Tibial nerve (tissue), 4 donors: ENCODE data around the gene WDR1. TPM values are rescaled to one million over a fixed set of nuclear protein-coding genes. Genes with fewer than 3 reads are reported as not detected.
A peak's percentile ranks its signal among the peaks of the same experiment; 100 is the strongest.

Source experiments
- DNase-seq, 2 donors: peaks; one replicate each; pipeline ENCODE4 v3.0.0-alpha.2; 2019; ENCODE audit warnings: low spot score in 2 of 2
- H3K27ac ChIP-seq, 4 donors: fragments of 200-600 bp; sonication (generic) in 3 of 4; one replicate each; pipeline ENCODE4 v1.5.1; 2017 to 2019; ENCODE audit warnings: mild to moderate bottlenecking in 1 of 4
- H3K27me3 ChIP-seq, 2 donors: fragments of 200-600 bp; sonication (generic) in 1 of 2; one replicate each; pipeline versions ENCODE4 v1.5.1 to v1.6.0; 2017 to 2019
- H3K36me3 ChIP-seq, 3 donors: fragments of 200-600 bp; sonication (generic); one replicate each; pipeline ENCODE4 v1.5.1; 2018 to 2019
- H3K4me1 ChIP-seq, 4 donors: fragments of 200-600 bp; sonication (generic) in 3 of 4; one replicate each; pipeline ENCODE4 v1.5.1; 2017 to 2019
- H3K4me3 ChIP-seq, 4 donors: fragments of 200-600 bp; sonication (generic) in 3 of 4; one replicate each; pipeline ENCODE4 v1.5.1; 2017 to 2019; ENCODE audit warnings: mild to moderate bottlenecking in 1 of 4, moderate library complexity in 1 of 4
- H3K9me3 ChIP-seq, 4 donors: fragments of 200-600 bp; sonication (generic) in 3 of 4; one replicate each; pipeline ENCODE4 v1.5.1; 2017 to 2019
- EP300 ChIP-seq, 2 donors: sonication (generic); formaldehyde crosslinking; IDR thresholded peaks; one replicate each; pipeline ENCODE4 v1.6.1; 2017; ENCODE audit warnings: antibody characterized with exemption in 2 of 2, mild to moderate bottlenecking in 1 of 2
- POLR2A ChIP-seq, 2 donors: fragments of 450-650 bp; IDR thresholded peaks; one replicate each; pipeline ENCODE4 v1.6.1; 2017; ENCODE audit warnings: antibody characterized with exemption in 2 of 2, mild to moderate bottlenecking in 2 of 2, moderate library complexity in 2 of 2
- WGBS, 2 donors: methylation state at CpG; one replicate each; pipeline ENCODE4 v1.1.5; 2018; 5-methylcytosine and 5-hydroxymethylcytosine counted together
- total RNA-seq, 4 donors: library from RNA; depleted of rRNA; stranded (reverse); fragments of >200 nt; gene quantifications; one replicate each; pipeline ENCODE4 v1.1.0, GENCODE V29; 2016
- TF ChIP-seq, protein P1 (sequence below), 5 experiments: fragments of 200-600 bp in 3 of 5; fragments of 450-650 bp in 2 of 5; sonication (generic) in 3 of 5; IDR thresholded peaks; one replicate each; pipeline ENCODE4 v1.5.1; 2016 to 2019; ENCODE audit warnings: antibody characterized with exemption in 5 of 5, mild to moderate bottlenecking in 3 of 5, moderate library complexity in 2 of 5

The WDR1 gene
- total RNA-seq, 4 donors from 2014 or later, result 142 to 204 (median 148) TPM

GRCh38 chr4:10074076-10074766 is 42.4 kb downstream of the WDR1 start:
- TF ChIP-seq, protein P1, sequence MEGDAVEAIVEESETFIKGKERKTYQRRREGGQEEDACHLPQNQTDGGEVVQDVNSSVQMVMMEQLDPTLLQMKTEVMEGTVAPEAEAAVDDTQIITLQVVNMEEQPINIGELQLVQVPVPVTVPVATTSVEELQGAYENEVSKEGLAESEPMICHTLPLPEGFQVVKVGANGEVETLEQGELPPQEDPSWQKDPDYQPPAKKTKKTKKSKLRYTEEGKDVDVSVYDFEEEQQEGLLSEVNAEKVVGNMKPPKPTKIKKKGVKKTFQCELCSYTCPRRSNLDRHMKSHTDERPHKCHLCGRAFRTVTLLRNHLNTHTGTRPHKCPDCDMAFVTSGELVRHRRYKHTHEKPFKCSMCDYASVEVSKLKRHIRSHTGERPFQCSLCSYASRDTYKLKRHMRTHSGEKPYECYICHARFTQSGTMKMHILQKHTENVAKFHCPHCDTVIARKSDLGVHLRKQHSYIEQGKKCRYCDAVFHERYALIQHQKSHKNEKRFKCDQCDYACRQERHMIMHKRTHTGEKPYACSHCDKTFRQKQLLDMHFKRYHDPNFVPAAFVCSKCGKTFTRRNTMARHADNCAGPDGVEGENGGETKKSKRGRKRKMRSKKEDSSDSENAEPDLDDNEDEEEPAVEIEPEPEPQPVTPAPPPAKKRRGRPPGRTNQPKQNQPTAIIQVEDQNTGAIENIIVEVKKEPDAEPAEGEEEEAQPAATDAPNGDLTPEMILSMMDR (IDR thresholded peaks at IDR 0.05), result peak in 1 of 5 experiments; percentile 11
- TF ChIP-seq POLR2A (IDR thresholded peaks at IDR 0.05) (no peak), EP300 (IDR thresholded peaks at IDR 0.05) (no peak)
- Histone ChIP-seq H3K36me3 (peaks cover 8 to 68% (median 48%) of the 10 kb centered on the region in 3 donors), H3K27ac (no peak overlapping the region)

GRCh38 chr4:10072420-10073017 is 44.1 kb downstream of the WDR1 start:
- Histone ChIP-seq H3K36me3 (peaks cover 4 to 55% (median 31%) of the 10 kb centered on the region in 3 donors), H3K27ac (no peak overlapping the region), H3K9me3 (no peaks in the 10 kb centered on the region), H3K4me3 (no peak overlapping the region), H3K27me3 (no peaks in the 10 kb centered on the region), H3K4me1 (no peaks in the 10 kb centered on the region)
- TF ChIP-seq POLR2A (IDR thresholded peaks at IDR 0.05) (no peak), EP300 (IDR thresholded peaks at IDR 0.05) (no peak)
- TF ChIP-seq, protein P1 (IDR thresholded peaks at IDR 0.05), result no peak
- DNase-seq, result no peak
- WGBS, 2 donors, result 75 to 84% methylated on average over 7 of the region's 7 CpGs

More at GRCh38 chr4:10074076-10074766, 42.4 kb downstream of the WDR1 start:
- Histone ChIP-seq H3K4me3 (no peak overlapping the region), H3K4me1 (peaks cover 0 to 6% (median 0%) of the 10 kb centered on the region in 4 donors), H3K9me3 (no peaks in the 10 kb centered on the region), H3K27me3 (no peaks in the 10 kb centered on the region)
- no peak for DNase-seq
- WGBS, 2 donors, result 86 to 90% methylated on average over 13 of the region's 13 CpGs

DNA sequence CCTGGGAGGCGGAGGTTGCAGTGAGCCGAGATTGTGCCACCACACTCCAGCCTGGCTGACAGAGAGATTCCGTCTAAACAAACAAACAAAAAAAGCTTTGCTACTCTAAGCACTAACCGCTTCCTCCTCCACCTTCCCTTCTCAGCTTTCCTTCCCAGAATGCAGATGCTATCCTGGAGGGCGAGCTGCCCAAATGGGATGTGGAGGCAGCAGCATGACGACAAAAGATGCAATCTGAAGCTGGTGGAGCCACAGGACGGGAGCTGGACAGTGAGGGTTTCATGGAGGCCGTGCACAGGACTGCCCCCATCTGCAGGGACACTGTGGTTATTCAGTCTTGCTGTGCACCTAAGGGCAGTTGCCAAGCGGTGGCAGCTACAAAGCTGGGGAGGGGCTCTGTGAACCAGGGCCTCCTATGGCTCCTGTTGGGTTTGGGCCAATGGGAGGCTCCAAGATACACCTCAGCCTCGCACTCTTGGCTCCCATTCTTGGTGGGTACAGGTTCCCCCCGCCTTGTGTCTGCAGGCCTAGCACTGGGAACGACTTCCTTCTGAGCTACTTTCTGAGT is 47.4 kb downstream of the WDR1 start:
- Histone ChIP-seq H3K4me1 (peaks cover 0 to 22% (median under 1%) of the 10 kb centered on the region in 4 donors), H3K9me3 (no peaks in the 10 kb centered on the region), H3K4me3 (no peak overlapping the region), H3K27ac (no peak overlapping the region), H3K27me3 (no peaks in the 10 kb centered on the region), H3K36me3 (peaks cover 0 to 22% (median 0%) of the 10 kb centered on the region in 3 donors)
- 87 to 89% methylated on average over 12 of the region's 12 CpGs for WGBS, 2 donors
- TF ChIP-seq, protein P1 (IDR thresholded peaks at IDR 0.05), result no peak
- TF ChIP-seq EP300 (IDR thresholded peaks at IDR 0.05), result no peak
- TF ChIP-seq POLR2A (IDR thresholded peaks at IDR 0.05), result no peak
- no peak for DNase-seq

DNA sequence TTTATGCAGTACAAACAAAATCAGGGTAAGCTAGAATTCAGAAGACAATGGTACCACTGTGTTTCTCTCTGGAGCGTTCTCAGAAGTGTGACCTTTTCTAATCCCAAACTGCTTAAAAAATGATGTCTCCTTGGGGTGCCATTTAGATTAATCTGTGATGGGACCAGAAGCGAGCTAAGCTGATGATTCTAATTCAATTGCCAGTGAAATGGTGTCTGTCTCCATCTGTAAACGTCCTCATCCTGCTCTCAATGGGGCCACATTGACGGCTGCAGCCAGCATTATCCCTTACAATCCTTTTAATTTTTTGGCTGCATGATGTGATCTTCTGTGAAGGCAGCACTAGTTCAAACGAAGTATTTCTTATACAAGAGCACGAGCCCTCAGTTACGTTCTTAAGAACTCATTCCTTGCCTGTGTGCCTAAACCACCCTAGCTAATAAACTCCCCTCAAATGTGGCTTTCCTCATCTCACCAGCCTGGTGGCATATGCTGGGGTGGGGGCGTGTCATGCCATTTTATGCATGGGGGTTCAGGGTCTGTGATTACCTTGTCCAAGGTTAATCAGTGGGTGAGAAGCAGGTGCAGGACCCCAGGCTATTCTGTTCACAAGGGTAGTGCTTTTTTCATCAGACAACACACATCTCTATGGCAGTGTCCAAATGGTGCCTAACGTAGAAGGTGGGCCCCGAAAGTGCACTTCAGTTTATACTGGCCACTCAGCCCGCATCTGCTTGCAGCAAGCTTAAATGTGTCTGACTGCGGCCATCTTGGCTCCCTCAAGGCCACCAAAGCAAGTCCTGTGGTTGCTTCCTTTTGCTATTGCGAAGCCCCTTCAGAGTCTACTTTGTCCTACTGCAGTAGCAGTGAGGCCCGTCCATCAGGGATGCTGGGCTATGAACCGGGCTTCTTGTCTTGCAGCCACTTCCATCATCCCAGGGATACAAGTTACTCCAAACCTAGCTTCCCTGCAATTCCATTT is 49.6 kb downstream of the WDR1 start:
- Histone ChIP-seq H3K9me3 (no peaks in the 10 kb centered on the region), H3K27me3 (no peaks in the 10 kb centered on the region), H3K27ac (peak overlapping the region in 3 of 4 donors; percentile 30 to 80 (median 71)), H3K4me3 (no peak overlapping the region), H3K4me1 (peaks cover 0 to 36% (median 8%) of the 10 kb centered on the region in 4 donors), H3K36me3 (peaks cover 0 to 7% (median 0%) of the 10 kb centered on the region in 3 donors)
- WGBS, 2 donors, result 65 to 68% methylated on average over 15 of the region's 15 CpGs
- no peak for DNase-seq
- TF ChIP-seq, protein P1 (IDR thresholded peaks at IDR 0.05), result no peak
- no peak for TF ChIP-seq EP300 (IDR thresholded peaks at IDR 0.05)
- no peak for TF ChIP-seq POLR2A (IDR thresholded peaks at IDR 0.05)
